SK-N-SH treated with all-trans-retinoic acid at 6 μM for 48 hours (cell line): ENCODE results near the gene ITPR3.

ENCODE experiments used
- ATAC-seq: fragments of 200-7000 bp; cut with Tn5 transposase; 3 replicates; pipeline ENCODE4 v1.9.1; 2020; ENCODE audit warnings: mild to moderate bottlenecking, moderate library complexity
- ARNTL ChIP-seq: fragments of 450-650 bp; formaldehyde crosslinking; IDR thresholded peaks from 2 replicates; pipeline ENCODE4 v1.5.0; 2020; ENCODE audit warnings: low read depth, mild to moderate bottlenecking, moderate library complexity, borderline replicate concordance
- BACH2 ChIP-seq: fragments of 250-450 bp; sonication (Bioruptor Pico); IDR thresholded peaks from 2 replicates; pipeline ENCODE4 v1.9.0; 2021; ENCODE audit warnings: mild to moderate bottlenecking, borderline replicate concordance
- CREB5 ChIP-seq: fragments of 250-450 bp; sonication (Bioruptor Pico); IDR thresholded peaks from 2 replicates; pipeline ENCODE4 v1.5.1; 2020; ENCODE audit warnings: low read depth, mild to moderate bottlenecking, moderate library complexity
- CSDC2 ChIP-seq: fragments of 250-450 bp; sonication (Bioruptor Pico); IDR thresholded peaks from 2 replicates; pipeline ENCODE4 v1.5.0; 2020; ENCODE audit warnings: mild to moderate bottlenecking, moderate library complexity
- CSRNP3 ChIP-seq: fragments of 250-450 bp; sonication (Bioruptor Pico); IDR thresholded peaks from 2 replicates; pipeline ENCODE4 v1.5.1; 2021; ENCODE audit warnings: mild to moderate bottlenecking, moderate library complexity
- ESRRG ChIP-seq: fragments of 250-450 bp; sonication (Bioruptor Pico); IDR thresholded peaks from 2 replicates; pipeline ENCODE4 v1.6.1; 2021; ENCODE audit warnings: mild to moderate bottlenecking
- GLIS3 ChIP-seq: fragments of 250-450 bp; sonication (Bioruptor Pico); IDR thresholded peaks from 2 replicates; pipeline ENCODE4 v1.5.0; 2020; ENCODE audit warnings: mild to moderate bottlenecking, moderate library complexity
- ISL1 ChIP-seq: fragments of 250-450 bp; sonication (Bioruptor Pico); IDR thresholded peaks from 2 replicates; pipeline ENCODE4 v2.1.2; 2022; ENCODE audit warnings: mild to moderate bottlenecking, moderate library complexity
- OSR1 ChIP-seq: fragments of 250-450 bp; sonication (Bioruptor Pico); IDR thresholded peaks from 2 replicates; pipeline ENCODE4 v1.8.0; 2022; ENCODE audit warnings: moderate library complexity, mild to moderate bottlenecking, inconsistent platforms
- PATZ1 ChIP-seq: fragments of 250-450 bp; sonication (Bioruptor Pico); IDR thresholded peaks from 2 replicates; pipeline ENCODE4 v1.8.0; 2020; ENCODE audit warnings: mild to moderate bottlenecking, moderate library complexity, borderline replicate concordance
- PPARA ChIP-seq: fragments of 250-450 bp; sonication (Bioruptor Pico); IDR thresholded peaks from 2 replicates; pipeline ENCODE4 v1.5.0; 2020; ENCODE audit warnings: mild to moderate bottlenecking, borderline replicate concordance
- RARB ChIP-seq: fragments of 250-450 bp; sonication (Bioruptor Pico); IDR thresholded peaks from 2 replicates; pipeline ENCODE4 v1.8.0; 2021; ENCODE audit warnings: mild to moderate bottlenecking, moderate library complexity
- SNAI2 ChIP-seq: fragments of 250-450 bp; sonication (Bioruptor Pico); IDR thresholded peaks from 2 replicates; pipeline ENCODE4 v1.5.0; 2020; ENCODE audit warnings: mild to moderate bottlenecking, moderate library complexity
- TCF4 ChIP-seq: fragments of 250-450 bp; sonication (Bioruptor Pico); IDR thresholded peaks from 2 replicates; pipeline ENCODE4 v1.8.0; 2021; ENCODE audit warnings: mild to moderate bottlenecking, moderate library complexity, borderline replicate concordance
- TOX ChIP-seq: fragments of 250-450 bp; sonication (Bioruptor Pico); IDR thresholded peaks from 2 replicates; pipeline ENCODE4 v1.8.0; 2021; ENCODE audit warnings: mild to moderate bottlenecking, moderate library complexity, borderline replicate concordance
- TSHZ2 ChIP-seq: fragments of 250-450 bp; sonication (Bioruptor Pico); IDR thresholded peaks from 2 replicates; pipeline ENCODE4 v1.5.0; 2020; ENCODE audit warnings: mild to moderate bottlenecking, moderate library complexity
- ZC3H10 ChIP-seq: fragments of 250-450 bp; sonication (Bioruptor Pico); IDR thresholded peaks from 2 replicates; pipeline ENCODE4 v1.5.1; 2021; ENCODE audit warnings: mild to moderate bottlenecking, moderate library complexity
- ZFP3 ChIP-seq: fragments of 250-450 bp; sonication (Bioruptor Pico); IDR thresholded peaks from 2 replicates; pipeline ENCODE4 v1.5.0; 2020; ENCODE audit warnings: mild to moderate bottlenecking, moderate library complexity
- ZFP30 ChIP-seq: fragments of 450-650 bp; formaldehyde crosslinking; IDR thresholded peaks from 2 replicates; pipeline ENCODE4 v1.5.0; 2022; ENCODE audit warnings: mild to moderate bottlenecking, moderate library complexity
- ZNF565 ChIP-seq: fragments of 450-650 bp; formaldehyde crosslinking; conservative IDR thresholded peaks from 2 replicates; pipeline ENCODE4 v1.5.0; 2020; ENCODE audit warnings: low read depth, mild to moderate bottlenecking, moderate library complexity
- ZNF70 ChIP-seq: fragments of 450-650 bp; formaldehyde crosslinking; IDR thresholded peaks from 2 replicates; pipeline ENCODE4 v1.5.0; 2020; ENCODE audit warnings: mild to moderate bottlenecking, moderate library complexity
- ZNF8 ChIP-seq: fragments of 450-650 bp; formaldehyde crosslinking; IDR thresholded peaks from 2 replicates; pipeline ENCODE4 v1.5.0; 2020; ENCODE audit warnings: mild to moderate bottlenecking, moderate library complexity

ITPR3 gene

GRCh38 chr6:33688451-33689147, 67.5 kb downstream of the ITPR3 start:
- no peak for TF ChIP-seq PATZ1 (CRISPR knock-in tag)
- no peak for TF ChIP-seq CSRNP3 (CRISPR knock-in tag)
- no peak for TF ChIP-seq TCF4
- TF ChIP-seq ZNF565 (CRISPR knock-in tag): no peak
- TF ChIP-seq RARB (CRISPR knock-in tag): no peak
- no peak for TF ChIP-seq OSR1
- TF ChIP-seq CREB5 (CRISPR knock-in tag): no peak
- no peak for TF ChIP-seq TSHZ2 (CRISPR knock-in tag)
- no peak for TF ChIP-seq ESRRG (CRISPR knock-in tag)
- no peak for TF ChIP-seq BACH2 (CRISPR knock-in tag)
- TF ChIP-seq GLIS3: no peak
- no peak for TF ChIP-seq ZC3H10 (CRISPR knock-in tag)
- TF ChIP-seq ISL1 (CRISPR knock-in tag): no peak
- no peak for TF ChIP-seq PPARA (CRISPR knock-in tag)
- TF ChIP-seq ARNTL (CRISPR knock-in tag): no peak
- TF ChIP-seq CSDC2 (CRISPR knock-in tag): no peak
- TF ChIP-seq ZNF8: no peak
- TF ChIP-seq ZFP30: no peak
- TF ChIP-seq ZNF70 (CRISPR knock-in tag): no peak
- TF ChIP-seq SNAI2 (CRISPR knock-in tag): no peak
- ATAC-seq: no peak

GRCh38 chr6:33689148-33689494, 68.0 kb downstream of the ITPR3 start:
- ATAC-seq: no peak
- TF ChIP-seq BACH2 (CRISPR knock-in tag) (no peak), GLIS3 (no peak), PATZ1 (CRISPR knock-in tag) (no peak), ZC3H10 (CRISPR knock-in tag) (no peak), ZNF8 (no peak), ZNF70 (CRISPR knock-in tag) (no peak), TOX (CRISPR knock-in tag) (no peak), SNAI2 (CRISPR knock-in tag) (no peak), ZFP30 (no peak), RARB (CRISPR knock-in tag) (no peak), ARNTL (CRISPR knock-in tag) (no peak), ZFP3 (CRISPR knock-in tag) (no peak)
